ENCODE results near the gene NT5DC3.

DNA sequence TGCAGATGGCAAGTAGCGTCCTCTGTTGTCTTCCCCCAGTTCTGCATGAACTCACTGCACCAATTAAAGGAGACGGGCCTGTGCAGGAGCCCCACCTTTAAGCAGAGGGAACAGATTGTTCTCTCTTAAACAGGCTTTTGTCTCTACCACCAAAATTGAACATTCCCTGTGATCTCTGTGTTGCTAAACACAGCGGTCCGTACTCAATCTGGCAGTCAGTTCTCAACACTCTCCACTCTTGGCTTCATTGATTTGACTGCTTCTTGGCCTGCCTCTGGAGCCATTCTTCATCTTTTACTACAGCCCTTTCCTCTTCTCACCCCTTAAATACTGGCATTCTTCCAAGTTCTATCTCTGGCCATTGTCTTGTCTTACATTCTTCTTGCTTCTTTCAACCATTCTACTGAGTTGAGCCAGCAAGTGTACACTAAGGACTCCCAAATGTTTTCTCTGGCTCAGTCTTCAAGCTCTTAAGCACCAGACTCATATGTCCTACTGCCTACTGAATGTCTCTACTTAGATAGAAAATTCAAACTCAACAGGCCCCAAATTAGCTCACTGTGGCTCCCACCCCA, 8.0 kb upstream of the NT5DC3 start:
- TF ChIP-seq, protein P1, sequence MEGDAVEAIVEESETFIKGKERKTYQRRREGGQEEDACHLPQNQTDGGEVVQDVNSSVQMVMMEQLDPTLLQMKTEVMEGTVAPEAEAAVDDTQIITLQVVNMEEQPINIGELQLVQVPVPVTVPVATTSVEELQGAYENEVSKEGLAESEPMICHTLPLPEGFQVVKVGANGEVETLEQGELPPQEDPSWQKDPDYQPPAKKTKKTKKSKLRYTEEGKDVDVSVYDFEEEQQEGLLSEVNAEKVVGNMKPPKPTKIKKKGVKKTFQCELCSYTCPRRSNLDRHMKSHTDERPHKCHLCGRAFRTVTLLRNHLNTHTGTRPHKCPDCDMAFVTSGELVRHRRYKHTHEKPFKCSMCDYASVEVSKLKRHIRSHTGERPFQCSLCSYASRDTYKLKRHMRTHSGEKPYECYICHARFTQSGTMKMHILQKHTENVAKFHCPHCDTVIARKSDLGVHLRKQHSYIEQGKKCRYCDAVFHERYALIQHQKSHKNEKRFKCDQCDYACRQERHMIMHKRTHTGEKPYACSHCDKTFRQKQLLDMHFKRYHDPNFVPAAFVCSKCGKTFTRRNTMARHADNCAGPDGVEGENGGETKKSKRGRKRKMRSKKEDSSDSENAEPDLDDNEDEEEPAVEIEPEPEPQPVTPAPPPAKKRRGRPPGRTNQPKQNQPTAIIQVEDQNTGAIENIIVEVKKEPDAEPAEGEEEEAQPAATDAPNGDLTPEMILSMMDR (conservative IDR thresholded peaks at IDR 0.05; ENCODE audit: low read length), result no peak
- TF ChIP-seq EZH2phosphoT487 (IDR thresholded peaks at IDR 0.05; ENCODE audit: borderline replicate concordance, low read depth, low read length), result no peak

Measured in OCI-LY7 (cell line).